AG04449 (cell line): ENCODE data around the gene HSPBAP1.

Experiments used
- CTCF ChIA-PET: fragments of 350-600 bp; formaldehyde crosslinking; extraction: SDS; loops from one replicate; lab custom pipeline; 2021; ENCODE audit warnings: antibody characterized with exemption; lab: Yijun Ruan, JAX
- POLR2A ChIA-PET: fragments of 400-600, 350-600 bp; formaldehyde crosslinking; extraction: SDS; loops from one replicate; lab custom pipeline; 2020; ENCODE audit warnings: antibody characterized with exemption, inconsistent platforms; lab: Yijun Ruan, JAX
- DNase-seq: peaks from one replicate; pipeline ENCODE4 v3.0.0-alpha.2; 2010; ENCODE audit warnings: low read depth, low spot score
- H3K4me3 ChIP-seq: 2 replicates; pipeline ENCODE4 v1.5.1; 2011; ENCODE audit warnings: low read depth, mild to moderate bottlenecking, control low read depth, low read length
- TF ChIP-seq, protein P1 (sequence below): IDR thresholded peaks from one replicate; pipeline ENCODE4 v1.5.1; 2011; ENCODE audit warnings: mild to moderate bottlenecking, moderate library complexity, low read length, control low read depth, inconsistent platforms; ENCODE audit not compliant: insufficient read depth; ENCODE audit errors: missing control alignments

HSPBAP1 gene

DNA sequence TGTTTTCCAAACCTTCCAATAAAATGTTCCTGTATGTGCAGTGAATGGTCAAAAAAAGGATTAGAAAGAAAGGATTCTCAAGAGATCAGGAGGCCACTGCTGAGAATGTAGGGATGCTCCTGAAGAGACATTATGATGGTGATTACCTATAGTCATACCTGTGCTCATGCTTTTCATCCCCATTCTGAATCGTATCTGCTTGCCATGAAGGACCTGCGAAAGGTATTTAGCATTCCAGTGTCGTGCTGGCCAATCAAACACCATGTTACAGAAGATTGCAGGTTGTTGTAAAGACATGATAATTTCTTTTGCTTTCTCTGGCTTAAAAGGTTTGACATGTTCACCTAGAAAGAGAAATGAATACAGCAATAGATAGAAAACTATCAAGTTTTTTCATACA, 16.1 kb downstream of the HSPBAP1 start:
- no peak overlapping the region for H3K4me3 ChIP-seq
- no peak for DNase-seq
- TF ChIP-seq, protein P1, sequence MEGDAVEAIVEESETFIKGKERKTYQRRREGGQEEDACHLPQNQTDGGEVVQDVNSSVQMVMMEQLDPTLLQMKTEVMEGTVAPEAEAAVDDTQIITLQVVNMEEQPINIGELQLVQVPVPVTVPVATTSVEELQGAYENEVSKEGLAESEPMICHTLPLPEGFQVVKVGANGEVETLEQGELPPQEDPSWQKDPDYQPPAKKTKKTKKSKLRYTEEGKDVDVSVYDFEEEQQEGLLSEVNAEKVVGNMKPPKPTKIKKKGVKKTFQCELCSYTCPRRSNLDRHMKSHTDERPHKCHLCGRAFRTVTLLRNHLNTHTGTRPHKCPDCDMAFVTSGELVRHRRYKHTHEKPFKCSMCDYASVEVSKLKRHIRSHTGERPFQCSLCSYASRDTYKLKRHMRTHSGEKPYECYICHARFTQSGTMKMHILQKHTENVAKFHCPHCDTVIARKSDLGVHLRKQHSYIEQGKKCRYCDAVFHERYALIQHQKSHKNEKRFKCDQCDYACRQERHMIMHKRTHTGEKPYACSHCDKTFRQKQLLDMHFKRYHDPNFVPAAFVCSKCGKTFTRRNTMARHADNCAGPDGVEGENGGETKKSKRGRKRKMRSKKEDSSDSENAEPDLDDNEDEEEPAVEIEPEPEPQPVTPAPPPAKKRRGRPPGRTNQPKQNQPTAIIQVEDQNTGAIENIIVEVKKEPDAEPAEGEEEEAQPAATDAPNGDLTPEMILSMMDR: no peak
- ChIA-PET CTCF (no interaction called here), POLR2A (no interaction called here)

DNA sequence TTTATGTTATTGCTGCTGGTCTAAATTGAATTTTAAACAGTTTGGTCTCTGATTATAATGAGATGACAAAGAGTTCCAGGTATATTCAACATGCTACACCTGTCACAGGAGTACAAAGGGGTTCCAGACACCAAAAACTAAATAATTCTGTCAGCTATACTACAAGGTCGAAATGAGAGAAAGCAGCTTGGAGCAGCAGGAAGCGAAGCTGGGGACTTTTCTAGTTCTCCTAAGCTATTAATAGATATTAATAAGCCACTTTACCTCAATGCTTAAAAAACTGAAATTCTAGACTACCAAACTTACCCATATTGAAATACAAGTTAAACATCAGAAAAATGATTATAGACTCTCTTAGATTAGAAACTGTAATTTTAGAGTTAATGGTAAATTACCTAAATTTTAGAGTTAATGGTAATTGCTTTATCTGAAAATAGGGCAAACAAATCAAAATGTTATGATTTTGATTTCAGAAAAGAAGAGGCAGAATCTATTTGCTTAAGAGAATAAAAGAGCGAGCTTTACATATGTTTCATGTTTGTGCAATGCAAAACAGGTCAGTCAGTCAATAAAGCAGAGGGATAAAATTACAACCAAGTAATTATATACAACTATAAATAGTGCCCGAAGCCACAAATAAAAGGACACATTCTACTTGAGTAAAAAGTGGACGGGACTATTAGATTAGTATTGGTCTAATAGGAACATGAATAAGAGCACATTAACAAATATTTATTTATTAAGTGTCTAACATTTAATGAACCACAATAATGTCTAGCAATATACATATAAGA, 16.8 kb downstream of the HSPBAP1 start:
- TF ChIP-seq, protein P1: no peak
- CTCF ChIA-PET: no interaction called here
- no peak for DNase-seq
- POLR2A ChIA-PET: no interaction called here
- H3K4me3 ChIP-seq: no peak overlapping the region

DNA sequence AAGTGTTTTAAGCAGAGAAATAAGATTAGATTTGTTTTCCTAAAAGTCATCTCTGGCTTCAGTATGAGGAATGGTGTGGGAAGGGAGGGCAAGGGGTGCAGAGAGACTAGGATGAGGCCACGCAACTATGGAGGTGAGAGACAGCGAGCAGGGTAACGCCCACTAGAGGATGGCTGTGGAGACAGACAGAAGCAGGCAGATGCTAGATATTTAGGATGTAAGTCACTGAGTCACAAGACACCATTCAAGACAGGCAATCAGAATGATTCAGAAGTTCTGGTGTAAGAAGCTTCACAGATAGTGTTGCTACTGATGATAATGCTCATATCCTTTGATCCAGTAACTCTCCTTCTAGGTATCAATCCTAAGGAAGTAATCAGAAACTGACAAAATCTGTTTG, 19.1 kb downstream of the HSPBAP1 start:
- DNase-seq: no peak
- ChIA-PET CTCF (interaction anchor here (1.1 to 1.8 kb wide), 6 partner anchors 10 to 38 kb away, joined by 3 to 7 read pairs (median 4); no protein-coding TSS in a partner anchor), POLR2A (no interaction called here)
- no peak overlapping the region for H3K4me3 ChIP-seq
- TF ChIP-seq, protein P1: no peak

DNA sequence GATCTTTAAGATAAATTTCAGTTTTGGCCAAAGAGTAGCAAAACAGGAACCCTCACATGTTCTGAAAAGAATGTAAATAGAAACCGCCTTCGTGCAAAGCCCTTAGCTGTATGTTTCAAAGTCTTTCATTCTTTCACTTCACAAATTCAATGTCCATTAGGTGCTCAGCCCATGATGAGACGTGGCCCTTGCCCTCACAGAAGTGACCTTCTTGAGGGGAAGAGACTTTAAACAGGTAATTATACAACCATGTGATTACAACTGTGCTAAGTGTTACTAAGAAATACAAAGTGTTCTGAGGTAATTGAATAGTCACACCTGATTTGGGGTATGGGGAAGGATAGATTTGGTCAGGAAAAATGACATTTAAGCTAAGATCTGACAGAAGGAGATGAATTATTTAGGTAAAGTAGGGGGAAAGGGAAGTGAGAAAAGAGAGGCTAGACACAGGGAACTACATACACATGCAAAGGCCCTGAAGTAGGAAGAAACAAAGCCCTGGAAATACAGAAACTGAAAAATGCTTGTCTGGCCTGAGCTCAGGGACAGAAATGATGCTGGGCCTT, 19.6 kb downstream of the HSPBAP1 start:
- no peak for DNase-seq
- ChIA-PET POLR2A (no interaction called here), CTCF (interaction anchor here (1.1 to 1.8 kb wide), 6 partner anchors 11 to 39 kb away, joined by 3 to 7 read pairs (median 4); no protein-coding TSS in a partner anchor)
- no peak overlapping the region for H3K4me3 ChIP-seq
- TF ChIP-seq, protein P1: no peak

DNA sequence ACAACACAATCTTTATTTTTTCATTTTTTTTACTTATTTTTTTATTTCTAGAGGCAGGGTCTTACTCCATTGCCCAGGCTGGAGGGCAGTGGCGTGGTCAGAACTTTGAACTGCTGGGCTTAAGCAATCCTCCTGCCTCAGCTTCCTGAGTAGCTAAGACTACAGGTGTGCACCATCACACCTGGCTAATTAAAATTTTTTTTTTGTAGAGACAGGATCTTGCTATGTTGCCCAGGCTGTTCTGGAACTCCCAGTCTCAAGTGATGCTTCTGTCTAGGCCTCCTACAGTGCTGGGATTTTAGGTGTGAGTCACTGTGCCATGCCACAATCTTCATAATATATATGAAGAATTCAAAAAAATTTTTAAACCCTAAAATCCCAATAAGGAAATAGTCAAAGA, 20.8 kb downstream of the HSPBAP1 start:
- TF ChIP-seq, protein P1: no peak
- POLR2A ChIA-PET: no interaction called here
- CTCF ChIA-PET: no interaction called here
- no peak for DNase-seq
- H3K4me3 ChIP-seq: no peak overlapping the region

DNA sequence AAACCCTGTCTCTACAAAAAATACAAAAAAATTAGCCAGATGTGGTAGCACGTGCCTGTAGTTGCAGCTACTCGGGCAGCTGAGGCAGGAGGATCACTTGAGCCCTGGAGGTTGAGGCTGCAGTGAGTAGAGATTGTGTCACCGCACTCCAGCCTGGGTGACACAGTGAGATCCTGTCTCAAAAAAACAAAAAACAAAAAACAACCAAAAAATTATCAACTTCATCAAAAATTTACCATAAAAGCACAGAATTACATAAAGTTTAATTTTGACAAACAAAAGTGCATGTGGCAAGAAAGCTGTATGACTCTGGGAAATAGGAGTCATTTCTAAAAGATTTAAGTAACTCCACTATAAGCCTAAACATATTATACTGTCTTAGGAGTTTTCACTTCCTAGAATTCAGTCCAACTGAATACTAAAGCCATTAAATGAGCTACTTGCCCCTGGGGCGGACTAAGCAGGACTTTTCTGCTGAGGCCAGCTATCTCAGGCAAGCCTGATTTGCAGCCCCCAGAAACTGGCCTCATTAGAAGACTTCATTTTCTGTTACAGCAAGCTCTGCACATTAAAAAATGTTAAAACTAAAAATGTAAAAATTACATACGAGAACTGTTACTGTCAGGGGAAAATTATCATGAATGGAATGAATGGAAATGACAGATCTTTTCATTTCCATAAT, 23.0 kb downstream of the HSPBAP1 start:
- no peak for DNase-seq
- no peak overlapping the region for H3K4me3 ChIP-seq
- ChIA-PET POLR2A (no interaction called here), CTCF (interaction anchor here (0.9 to 1.0 kb wide), 2 partner anchors 10 to 16 kb away, joined by 3 to 4 read pairs; no protein-coding TSS in a partner anchor)
- TF ChIP-seq, protein P1: no peak
